Activated CD4-positive, alpha-beta T cell treated with anti-CD3 and anti-CD28 coated beads for 48 hours (primary cell): Measurements from ENCODE around the gene ETV2.
A peak's percentile ranks its signal among the peaks of the same experiment; 100 is the strongest.
"Not testable (repeated sequence)": the region's sequence is repeated elsewhere in the genome, so short reads cannot be mapped to it uniquely, and the experiment has no call there.

Source experiments
- DNase-seq: peaks from one replicate; pipeline ENCODE4 v3.0.0-alpha.2; 2020

Gene ETV2

DNA sequence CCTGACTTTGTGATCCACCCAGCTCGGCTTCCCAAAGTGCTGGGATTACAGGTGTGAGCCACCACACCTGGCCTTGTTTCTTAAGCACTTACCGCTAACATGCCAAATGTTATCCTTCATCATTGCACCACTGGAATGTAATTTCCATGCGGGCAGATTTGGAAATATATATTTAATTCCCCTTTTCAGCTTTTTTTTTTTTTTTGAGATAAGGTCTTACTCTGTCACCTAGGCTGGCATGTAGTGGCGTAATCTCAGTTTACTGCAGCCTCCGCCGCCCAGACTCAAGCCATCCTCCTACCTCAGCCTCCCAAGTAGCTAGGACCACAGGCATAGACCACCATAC lies 20.4 kb downstream of the ETV2 start:
- no peak for DNase-seq

DNA sequence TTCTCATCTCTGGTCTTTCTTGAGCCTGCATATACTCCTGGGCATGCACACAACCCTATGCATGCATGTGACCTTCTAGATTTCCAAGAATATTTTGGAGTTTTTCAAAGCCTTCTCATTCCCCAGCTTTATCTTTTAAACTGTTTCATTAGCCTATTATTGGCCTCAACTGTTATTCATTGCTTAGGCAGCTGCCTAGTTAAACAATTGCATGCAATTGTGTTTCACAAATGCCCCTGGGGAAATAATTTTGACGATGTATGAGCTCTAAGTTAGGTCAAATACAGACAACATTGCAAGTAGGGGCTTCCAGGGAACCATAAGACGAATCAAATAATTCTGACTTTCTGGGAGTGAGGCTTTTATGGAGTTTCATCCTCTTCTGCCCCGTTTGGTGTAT lies 22.4 kb downstream of the ETV2 start:
- DNase-seq = no peak

DNA sequence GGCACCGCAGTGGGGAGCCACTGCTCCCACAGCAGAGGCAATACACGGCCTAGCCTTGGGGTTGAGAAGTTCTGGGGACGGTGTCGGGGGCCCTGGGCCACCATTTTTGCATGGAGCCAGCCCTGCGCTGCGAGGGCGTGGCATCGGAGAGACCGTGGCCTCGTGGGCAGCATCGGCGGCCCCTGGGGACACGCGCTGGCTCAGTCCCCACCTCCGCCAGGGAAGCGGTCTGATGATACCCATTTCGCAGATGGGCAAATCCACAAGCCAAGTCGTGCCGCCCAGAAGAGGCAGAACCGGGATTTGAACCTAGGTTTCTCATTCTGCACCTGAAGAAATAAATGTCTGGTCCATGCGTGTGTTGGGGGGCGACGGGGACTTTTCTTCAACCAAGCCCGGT lies 23.6 kb downstream of the ETV2 start:
- DNase-seq = no peak

DNA sequence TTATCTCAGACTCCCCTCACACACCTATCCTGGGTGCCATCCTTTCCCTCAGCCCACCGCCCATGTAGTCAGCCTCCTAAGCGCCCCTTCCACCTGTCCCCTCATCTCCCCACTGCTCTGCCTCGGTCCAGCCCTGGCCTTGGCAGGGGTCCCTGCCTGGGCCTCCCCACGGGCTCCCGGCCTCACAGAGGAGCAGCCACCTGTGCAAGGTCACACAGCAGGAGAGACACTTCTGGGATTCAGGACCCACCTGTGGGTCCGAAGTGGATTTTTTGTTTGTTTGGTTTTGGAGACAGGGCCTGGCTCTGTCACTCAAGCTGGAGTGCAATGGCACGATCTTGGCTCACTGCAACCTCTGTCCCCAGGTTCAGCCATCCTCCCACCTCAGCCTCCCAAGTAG lies 24.1 kb downstream of the ETV2 start:
- no peak for DNase-seq

DNA sequence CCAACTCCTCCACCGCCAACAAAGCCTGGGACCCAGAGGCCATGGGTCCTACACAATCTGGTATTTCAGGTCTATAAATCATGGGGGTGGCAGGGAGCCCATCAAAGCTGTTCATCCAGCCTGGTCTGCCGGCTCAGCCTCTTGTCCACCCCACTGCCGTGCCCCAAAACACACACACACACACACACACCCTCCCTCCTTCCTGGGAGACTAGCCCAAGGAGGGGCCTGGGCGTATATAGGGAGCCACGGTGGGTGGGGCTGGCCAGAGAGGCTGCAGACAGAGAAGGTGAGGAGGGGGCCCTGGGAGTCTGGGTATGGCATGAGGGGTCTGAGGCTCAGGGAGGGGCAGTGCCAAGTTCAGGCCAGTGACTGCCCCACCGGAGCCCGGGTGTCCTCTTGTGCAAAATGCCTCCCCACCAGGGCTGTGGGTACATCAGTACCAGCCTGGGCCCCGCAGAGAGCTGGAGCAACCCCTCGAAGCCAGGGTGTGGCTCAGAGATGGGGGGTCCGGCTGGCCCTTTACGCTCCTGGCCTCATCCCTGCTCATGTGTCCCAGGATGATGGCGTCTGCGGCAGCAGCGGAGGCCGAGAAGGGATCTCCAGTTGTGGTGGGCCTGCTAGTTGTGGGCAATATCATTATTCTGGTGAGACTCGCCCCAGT lies 24.8 kb downstream of the ETV2 start, which contains the start of gene UPK1A:
Gene UPK1A (plus strand): TSS at position 267 of the 663 bp plus-strand sequence. CDS start 296 bp downstream, at position 563.
- no peak for DNase-seq

DNA sequence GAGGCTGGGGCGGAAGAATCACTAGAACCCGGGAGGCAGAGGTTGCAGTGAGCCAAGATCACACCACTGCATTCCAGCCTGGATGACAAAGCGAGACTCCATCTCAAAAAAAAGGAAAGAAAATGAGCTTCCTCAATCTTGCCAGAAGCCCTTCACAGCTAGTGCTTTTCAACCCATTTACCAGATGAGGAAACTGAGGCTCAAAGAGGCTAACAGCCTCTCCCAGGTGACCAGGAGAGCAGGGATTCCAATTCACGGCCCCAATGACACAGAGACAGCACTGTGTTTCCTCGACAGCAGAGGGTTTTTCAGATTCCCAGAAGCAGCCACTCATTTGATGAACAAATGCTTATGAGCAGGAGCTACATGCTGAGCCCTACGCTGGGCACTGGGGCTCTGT lies 28.0 kb downstream of the ETV2 start:
- no peak for DNase-seq

DNA sequence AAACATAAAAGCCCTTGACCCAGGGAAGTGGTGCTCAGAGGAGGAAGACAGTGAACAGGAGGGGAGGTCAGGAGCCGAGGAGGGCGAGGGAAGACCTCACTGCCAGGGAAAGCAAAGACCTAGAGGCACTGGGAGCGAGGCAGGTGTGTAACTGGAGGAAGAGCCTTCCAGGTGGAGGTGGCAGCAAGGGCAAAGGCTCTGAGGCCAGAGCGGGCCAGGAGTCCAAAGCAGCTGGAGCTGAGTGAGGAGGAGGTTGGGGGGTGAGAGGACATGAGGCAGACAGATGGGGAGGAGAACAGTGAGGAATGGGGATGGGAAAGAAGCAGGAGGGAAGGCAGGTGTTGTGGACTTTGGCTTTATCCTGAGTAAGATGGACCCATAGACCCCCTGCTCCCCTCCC lies 28.4 kb downstream of the ETV2 start:
- DNase-seq = no peak

DNA sequence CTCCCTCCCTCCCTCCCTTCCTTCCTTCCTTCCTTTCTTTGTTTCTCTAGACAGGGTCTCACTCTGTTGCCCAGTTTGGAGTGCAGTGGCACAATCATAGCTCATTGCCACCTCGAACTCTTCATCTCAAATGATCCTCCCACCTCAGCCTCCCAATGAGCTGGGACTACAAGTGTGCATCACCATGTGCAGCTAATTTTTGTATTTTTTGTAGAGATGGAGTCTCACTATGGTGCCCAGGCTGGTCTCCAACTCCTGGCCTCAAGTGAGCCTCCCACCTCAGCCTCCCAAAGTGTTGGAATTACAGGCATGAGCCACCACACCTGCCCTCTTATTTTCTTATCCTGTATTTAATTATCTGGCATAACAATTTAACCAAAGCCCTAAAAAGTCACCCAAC lies 29.1 kb downstream of the ETV2 start:
- no peak for DNase-seq

DNA sequence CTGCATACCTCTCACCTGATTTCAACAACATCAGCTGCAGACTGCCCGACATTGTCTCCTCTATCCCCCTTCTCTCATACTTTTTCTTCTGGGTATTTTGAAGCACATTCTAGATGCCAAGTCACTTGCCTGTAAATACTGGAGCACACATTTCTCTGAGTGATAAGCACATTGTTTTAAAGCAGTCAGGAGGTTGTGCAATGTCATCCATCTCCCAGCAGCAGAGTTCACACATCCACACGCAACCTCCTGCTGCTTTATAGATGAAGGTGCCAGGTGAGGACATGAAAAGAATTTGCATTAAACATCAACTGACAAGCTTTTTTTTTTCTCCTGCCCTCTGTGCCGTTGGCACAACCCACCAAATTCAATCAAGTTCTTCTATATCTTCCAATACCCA lies 30.3 kb downstream of the ETV2 start:
- no peak for DNase-seq

DNA sequence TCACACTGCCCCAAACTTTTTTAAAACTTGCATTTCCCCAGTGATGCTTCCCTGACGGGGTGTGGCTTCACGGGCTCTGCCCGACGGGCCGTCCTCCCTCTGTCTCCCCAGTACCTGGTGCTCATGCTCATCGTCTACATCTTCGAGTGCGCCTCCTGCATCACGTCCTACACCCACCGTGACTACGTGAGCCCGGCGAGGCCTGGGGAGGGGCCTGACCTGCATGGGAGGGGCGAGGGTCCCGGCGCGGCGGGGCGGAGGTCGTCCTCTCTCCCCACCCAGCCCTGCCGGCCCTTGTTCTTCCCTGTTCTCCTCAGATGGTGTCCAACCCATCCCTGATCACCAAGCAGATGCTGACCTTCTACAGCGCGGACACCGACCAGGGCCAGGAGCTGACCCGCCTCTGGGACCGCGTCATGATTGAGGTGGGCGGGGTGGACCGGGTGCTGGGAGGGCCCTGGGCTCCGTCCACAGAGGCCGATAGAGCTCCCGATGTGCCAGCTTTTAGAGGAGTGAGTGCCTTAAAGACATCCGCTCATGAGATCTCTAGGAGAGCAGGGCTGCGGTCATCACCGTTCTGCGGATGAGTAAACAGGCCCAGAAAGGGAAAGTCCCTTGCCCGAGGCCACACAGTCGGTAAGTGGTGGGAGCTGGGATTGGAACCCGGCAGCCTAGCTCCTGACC lies 31.7 kb downstream of the ETV2 start:
- peak; percentile 73 for DNase-seq

DNA sequence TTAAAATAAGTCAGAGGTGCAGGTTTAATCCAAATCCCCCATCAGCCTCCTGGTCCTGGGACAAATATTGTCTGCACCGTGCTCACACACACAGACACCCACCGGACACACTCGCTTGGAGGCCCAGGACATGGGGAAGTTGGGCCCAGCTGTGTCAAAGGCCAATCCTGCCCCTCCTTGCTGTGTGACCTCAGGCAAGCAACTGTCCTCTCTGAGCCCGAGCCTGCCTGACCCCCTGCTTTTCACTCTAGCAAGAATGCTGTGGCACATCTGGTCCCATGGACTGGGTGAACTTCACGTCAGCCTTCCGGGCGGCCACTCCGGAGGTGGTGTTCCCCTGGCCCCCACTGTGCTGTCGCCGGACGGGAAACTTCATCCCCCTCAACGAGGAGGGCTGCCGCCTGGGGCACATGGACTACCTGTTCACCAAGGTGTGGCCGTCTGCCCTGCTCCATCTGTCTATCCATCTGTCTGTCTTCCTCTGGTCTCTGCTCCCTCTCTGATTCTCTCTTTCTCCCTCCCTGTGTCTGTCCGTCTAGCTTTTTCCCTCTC lies 34.1 kb downstream of the ETV2 start:
- DNase-seq = no peak

DNA sequence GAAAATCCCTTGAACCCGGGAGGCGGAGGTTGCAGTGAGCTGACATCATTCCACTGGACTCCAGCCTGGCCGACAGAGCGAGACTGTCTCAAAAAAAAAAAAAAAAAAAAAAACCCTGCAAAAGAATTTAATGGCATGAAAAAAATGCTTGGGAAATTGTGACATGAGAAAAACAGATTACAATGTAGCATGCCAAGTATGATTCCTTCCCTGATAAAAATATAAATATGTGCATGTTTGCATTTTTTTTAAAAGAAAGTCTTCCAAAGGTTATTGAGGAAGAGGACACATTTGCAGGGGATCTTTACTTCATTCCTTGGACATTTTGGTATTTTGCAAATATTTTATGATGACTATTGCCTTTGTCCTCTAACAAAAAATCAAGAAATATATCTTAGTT lies 48.3 kb downstream of the ETV2 start:
- no peak for DNase-seq

DNA sequence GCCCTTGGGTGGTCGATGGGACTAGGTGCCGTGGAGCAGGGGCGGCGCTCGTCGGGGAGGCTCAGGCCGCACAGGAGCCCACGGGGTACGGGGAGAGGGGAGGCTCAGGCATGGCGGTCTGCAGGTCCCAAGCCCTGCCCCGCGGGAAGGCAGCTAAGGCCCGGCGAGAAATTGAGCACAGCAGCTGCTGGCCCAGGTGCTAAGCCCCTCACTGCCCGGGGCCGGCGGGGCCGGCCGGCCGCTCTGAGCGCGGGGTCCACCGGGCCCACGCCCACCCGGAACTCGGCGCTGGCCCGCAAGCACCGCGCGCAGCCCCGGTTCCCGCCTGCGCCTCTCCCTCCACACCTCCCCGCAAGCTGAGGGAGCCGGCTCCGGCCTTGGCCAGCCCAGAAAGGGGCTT lies 49.6 kb downstream of the ETV2 start:
- DNase-seq = not testable (repeated sequence)

DNA sequence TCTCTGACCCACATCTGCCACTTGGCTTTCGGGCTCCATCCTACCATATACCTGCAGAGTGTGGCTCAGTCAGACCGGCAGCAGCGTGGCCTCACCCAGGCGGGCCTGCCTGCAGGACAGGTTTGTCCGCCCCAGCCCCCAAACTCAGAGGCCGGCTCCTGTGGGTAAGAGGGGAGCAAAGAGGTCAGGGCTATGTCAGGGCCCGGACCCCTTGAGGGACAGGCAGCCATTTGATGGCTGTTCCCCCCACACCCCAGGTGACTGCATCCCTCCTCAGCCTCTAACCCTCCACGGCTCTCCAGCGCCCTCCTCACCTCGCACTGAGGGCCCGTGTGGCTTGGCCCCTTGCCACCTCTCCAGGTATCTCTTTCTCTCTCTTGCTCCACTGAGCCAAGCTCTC lies 50.5 kb downstream of the ETV2 start:
- DNase-seq = no peak

DNA sequence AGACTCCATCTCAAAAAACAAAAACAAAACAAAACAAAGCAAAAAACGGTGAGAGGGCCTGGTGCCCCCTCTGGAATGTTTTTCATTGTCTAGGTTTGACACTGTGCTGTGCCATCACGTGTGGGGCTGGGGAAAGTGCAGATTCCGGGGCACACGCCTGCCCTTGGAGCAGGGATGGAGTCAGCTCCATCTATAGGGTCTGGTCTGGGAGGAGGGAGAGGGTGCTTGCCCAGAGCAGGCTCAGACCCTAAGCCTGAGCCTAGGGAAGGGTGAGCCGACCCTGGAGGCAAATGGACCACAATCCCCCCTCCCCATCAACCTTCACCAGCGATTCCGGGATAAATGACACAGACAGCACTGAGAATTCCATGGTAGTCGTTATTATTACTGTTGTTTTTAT lies 51.9 kb downstream of the ETV2 start:
- DNase-seq = no peak

DNA sequence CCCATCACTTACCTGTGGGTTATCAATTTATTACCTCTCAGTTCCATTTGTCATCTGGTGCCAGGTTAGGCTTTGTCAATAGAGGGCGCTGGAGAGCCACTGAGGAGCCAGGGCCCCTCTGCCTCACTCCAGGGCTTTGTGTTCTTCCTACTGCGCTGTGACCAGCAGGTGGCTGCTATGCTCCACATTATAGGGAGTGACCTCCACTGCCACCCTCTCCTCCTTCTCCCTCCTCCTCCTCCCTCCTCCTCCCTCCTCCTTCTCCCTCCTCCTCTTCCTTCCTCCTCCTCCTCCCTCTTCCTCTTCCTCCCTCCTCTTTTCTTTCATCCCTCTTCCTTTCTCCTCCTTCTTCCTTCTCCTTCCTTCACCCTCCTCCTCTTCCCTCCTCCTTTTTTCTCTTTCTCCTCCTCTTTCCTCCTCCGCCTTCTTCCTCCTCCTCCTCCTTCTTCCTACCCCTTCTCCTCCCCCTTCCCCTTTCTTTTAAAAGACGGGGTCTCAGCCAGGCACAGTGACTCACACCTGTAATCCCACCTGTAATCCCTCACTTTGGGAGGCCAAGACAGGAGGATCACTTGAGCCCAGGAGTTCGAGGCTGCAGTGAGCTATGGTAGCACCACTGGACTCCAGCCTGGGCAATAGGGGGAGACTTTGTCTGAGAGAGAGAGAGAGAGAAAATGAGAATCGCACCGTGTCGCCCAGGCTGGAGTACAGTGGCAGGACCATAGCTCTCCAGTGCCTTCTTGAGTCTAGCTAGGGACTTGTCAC lies 52.5 kb downstream of the ETV2 start:
- DNase-seq = peak; percentile 94
